ENCODE data around the gene DUSP1. TPM values are rescaled to one million over a fixed set of nuclear protein-coding genes. Genes with fewer than 3 reads are reported as not detected.

Gene DUSP1
- total and polyA plus RNA-seq, 10 of the 15 experiments (the other 5 are each of a cell fraction or from before 2014, with no cell fraction given), result 1.4 to 6.2 (median 3.9) TPM

DNA sequence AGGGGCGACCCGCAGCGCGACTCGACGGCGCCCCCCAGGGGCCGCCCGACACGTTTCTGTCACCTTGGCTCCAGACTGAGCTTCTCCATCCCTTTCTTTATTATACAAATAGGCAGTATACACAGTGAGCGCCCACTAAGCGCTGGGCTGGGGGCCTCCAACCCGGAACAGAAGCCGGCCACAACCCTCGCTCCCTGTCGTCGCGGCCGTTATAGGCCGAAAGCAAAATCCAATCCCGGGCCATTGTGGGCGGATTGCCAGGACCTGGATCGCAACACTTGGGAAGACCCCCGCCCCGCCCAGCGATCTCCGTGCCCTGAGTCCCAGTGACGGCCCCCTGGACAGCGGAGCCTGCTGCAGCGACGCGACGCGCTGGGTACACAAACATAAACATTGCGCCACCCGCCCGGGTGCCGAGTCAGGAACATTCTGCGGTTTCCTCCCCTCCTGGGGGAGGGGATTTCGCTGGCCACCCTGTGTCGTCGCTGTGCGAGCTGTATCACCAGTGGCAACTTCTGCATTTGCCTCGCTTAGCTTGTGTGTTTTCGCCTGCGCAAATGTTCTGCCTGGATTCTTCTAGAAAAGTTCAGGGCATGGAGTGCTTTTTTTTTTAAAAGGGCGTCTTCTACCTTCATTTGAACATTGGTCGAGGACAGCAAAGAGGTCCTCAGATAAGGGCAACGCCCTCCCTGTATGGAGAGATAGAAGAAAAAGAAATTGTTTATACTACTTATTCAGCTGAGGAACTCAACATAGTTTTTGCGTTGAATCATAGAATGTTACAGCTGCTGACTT is 1.3 kb upstream of the DUSP1 start (continued):
- TF ChIP-seq ZBTB4 (CRISPR knock-in tag; IDR thresholded peaks at IDR 0.05) (no peak), NKRF (conservative IDR thresholded peaks at IDR 0.05) (no peak; the same call in 1 of the 2 replicates), EP300 (IDR thresholded peaks at IDR 0.05; ENCODE audit: borderline replicate concordance in 1 of 2, control insufficient read depth in 1 of 2, low read depth in 2 of 2, low read length in 2 of 2) (peak; percentile 33 to 64; a peak in 3 of 4 replicates), KDM1A (IDR thresholded peaks at IDR 0.05; ENCODE audit: borderline replicate concordance) (no peak), SIN3A (IDR thresholded peaks at IDR 0.05; ENCODE audit: low read depth, low read length) (peak; percentile 71), BCL11A (IDR thresholded peaks at IDR 0.05; ENCODE audit: low read depth, low read length) (no peak), FOXK2 (IDR thresholded peaks at IDR 0.05) (peak; percentile 50; the same call in 1 of the 2 replicates), POLR2AphosphoS2 (IDR thresholded peaks at IDR 0.05; ENCODE audit: low read depth, low read length) (no peak), TCF12 (IDR thresholded peaks at IDR 0.05; ENCODE audit: low read depth, low read length) (no peak), ASH2L (IDR thresholded peaks at IDR 0.05; ENCODE audit: borderline replicate concordance, low read depth) (no peak), TCF3 (IDR thresholded peaks at IDR 0.05; ENCODE audit: borderline replicate concordance, insufficient read depth, low read depth, low read length) (0 out of 2 replicates have a peak, but pooled peaks have one; percentile 2), HCFC1 (IDR thresholded peaks at IDR 0.05; ENCODE audit: low read length) (no peak), YY1 (IDR thresholded peaks at IDR 0.05; ENCODE audit: low read depth, low read length) (peak; percentile 51; the same call in 1 of the 2 replicates), RAD51 (IDR thresholded peaks at IDR 0.05) (no peak)
- TF ChIP-seq, protein P1, sequence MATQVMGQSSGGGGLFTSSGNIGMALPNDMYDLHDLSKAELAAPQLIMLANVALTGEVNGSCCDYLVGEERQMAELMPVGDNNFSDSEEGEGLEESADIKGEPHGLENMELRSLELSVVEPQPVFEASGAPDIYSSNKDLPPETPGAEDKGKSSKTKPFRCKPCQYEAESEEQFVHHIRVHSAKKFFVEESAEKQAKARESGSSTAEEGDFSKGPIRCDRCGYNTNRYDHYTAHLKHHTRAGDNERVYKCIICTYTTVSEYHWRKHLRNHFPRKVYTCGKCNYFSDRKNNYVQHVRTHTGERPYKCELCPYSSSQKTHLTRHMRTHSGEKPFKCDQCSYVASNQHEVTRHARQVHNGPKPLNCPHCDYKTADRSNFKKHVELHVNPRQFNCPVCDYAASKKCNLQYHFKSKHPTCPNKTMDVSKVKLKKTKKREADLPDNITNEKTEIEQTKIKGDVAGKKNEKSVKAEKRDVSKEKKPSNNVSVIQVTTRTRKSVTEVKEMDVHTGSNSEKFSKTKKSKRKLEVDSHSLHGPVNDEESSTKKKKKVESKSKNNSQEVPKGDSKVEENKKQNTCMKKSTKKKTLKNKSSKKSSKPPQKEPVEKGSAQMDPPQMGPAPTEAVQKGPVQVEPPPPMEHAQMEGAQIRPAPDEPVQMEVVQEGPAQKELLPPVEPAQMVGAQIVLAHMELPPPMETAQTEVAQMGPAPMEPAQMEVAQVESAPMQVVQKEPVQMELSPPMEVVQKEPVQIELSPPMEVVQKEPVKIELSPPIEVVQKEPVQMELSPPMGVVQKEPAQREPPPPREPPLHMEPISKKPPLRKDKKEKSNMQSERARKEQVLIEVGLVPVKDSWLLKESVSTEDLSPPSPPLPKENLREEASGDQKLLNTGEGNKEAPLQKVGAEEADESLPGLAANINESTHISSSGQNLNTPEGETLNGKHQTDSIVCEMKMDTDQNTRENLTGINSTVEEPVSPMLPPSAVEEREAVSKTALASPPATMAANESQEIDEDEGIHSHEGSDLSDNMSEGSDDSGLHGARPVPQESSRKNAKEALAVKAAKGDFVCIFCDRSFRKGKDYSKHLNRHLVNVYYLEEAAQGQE (IDR thresholded peaks at IDR 0.05; ENCODE audit: low read depth, low read length), result no peak
- TF ChIP-seq, protein P2, sequence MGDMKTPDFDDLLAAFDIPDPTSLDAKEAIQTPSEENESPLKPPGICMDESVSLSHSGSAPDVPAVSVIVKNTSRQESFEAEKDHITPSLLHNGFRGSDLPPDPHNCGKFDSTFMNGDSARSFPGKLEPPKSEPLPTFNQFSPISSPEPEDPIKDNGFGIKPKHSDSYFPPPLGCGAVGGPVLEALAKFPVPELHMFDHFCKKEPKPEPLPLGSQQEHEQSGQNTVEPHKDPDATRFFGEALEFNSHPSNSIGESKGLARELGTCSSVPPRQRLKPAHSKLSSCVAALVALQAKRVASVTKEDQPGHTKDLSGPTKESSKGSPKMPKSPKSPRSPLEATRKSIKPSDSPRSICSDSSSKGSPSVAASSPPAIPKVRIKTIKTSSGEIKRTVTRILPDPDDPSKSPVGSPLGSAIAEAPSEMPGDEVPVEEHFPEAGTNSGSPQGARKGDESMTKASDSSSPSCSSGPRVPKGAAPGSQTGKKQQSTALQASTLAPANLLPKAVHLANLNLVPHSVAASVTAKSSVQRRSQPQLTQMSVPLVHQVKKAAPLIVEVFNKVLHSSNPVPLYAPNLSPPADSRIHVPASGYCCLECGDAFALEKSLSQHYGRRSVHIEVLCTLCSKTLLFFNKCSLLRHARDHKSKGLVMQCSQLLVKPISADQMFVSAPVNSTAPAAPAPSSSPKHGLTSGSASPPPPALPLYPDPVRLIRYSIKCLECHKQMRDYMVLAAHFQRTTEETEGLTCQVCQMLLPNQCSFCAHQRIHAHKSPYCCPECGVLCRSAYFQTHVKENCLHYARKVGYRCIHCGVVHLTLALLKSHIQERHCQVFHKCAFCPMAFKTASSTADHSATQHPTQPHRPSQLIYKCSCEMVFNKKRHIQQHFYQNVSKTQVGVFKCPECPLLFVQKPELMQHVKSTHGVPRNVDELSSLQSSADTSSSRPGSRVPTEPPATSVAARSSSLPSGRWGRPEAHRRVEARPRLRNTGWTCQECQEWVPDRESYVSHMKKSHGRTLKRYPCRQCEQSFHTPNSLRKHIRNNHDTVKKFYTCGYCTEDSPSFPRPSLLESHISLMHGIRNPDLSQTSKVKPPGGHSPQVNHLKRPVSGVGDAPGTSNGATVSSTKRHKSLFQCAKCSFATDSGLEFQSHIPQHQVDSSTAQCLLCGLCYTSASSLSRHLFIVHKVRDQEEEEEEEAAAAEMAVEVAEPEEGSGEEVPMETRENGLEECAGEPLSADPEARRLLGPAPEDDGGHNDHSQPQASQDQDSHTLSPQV (IDR thresholded peaks at IDR 0.05), result peak; percentile 13; the same call in 1 of the 2 replicates

Measured in GM12878 (cell line).